ENCODE results near the gene FTL.

- TF ChIP-seq CTCF (IDR thresholded peaks at IDR 0.05; ENCODE audit: poor library complexity) (no peak), EZH2 (IDR thresholded peaks at IDR 0.05; ENCODE audit: borderline replicate concordance) (no peak)
These were observed 17.9 kb upstream of the FTL start for GRCh38 chr19:48947258-48947542.
